Neutrophil (primary cell): ENCODE measurements around the gene PPDPF.

Experiments used
- H3K27ac ChIP-seq: fragments of 200-600 bp; sonication (generic); 2 replicates; pipeline ENCODE4 v1.5.1; 2016; ENCODE audit warnings: mild to moderate bottlenecking, moderate library complexity
- H3K27me3 ChIP-seq: fragments of 200-600 bp; sonication (generic); 2 replicates; pipeline ENCODE4 v1.6.0; 2016; ENCODE audit warnings: mild to moderate bottlenecking
- H3K36me3 ChIP-seq: fragments of 200-600 bp; sonication (generic); 2 replicates; pipeline ENCODE4 v1.5.1; 2017
- H3K4me1 ChIP-seq, 2 experiments: fragments of 200-600 bp in 1 of 2; sonication (generic) in 1 of 2; 1 replicate in 1 of 2; 2 replicates in 1 of 2; pipeline versions ENCODE4 v1.5.1 to v1.6.1; 2013 to 2016; ENCODE audit warnings: low read depth in 1 of 2, low read length in 1 of 2, mild to moderate bottlenecking in 1 of 2, moderate library complexity in 1 of 2; ENCODE audit not compliant: control insufficient read depth in 1 of 2, insufficient read depth in 1 of 2
- H3K4me3 ChIP-seq, 2 experiments: fragments of 200-600 bp in 1 of 2; sonication (generic) in 1 of 2; 1 replicate in 1 of 2; 2 replicates in 1 of 2; pipeline ENCODE4 v1.5.1; 2013 to 2016; ENCODE audit warnings: low read depth in 1 of 2, low read length in 1 of 2, mild to moderate bottlenecking in 1 of 2, moderate library complexity in 1 of 2
- H3K9me3 ChIP-seq: fragments of 200-600 bp; sonication (generic); 2 replicates; pipeline ENCODE4 v1.5.1; 2016
- CTCF ChIP-seq: fragments of 200-600 bp; sonication (generic); IDR thresholded peaks from 2 replicates; pipeline ENCODE4 v1.5.1; 2016; ENCODE audit warnings: antibody characterized with exemption

PPDPF gene

GRCh38 chr20:63561624-63562396 is 41.2 kb downstream of the PPDPF start:
- Histone ChIP-seq H3K9me3 (peaks cover 2% of the 10 kb centered on the region), H3K36me3 (peaks cover 100% of the 10 kb centered on the region), H3K27ac (no peak overlapping the region), H3K4me3 (no peak overlapping the region), H3K27me3 (peaks cover 11% of the 10 kb centered on the region), H3K4me1 (peaks cover 3 to 4% of the 10 kb centered on the region in 2 experiments)
- no peak for TF ChIP-seq CTCF

DNA sequence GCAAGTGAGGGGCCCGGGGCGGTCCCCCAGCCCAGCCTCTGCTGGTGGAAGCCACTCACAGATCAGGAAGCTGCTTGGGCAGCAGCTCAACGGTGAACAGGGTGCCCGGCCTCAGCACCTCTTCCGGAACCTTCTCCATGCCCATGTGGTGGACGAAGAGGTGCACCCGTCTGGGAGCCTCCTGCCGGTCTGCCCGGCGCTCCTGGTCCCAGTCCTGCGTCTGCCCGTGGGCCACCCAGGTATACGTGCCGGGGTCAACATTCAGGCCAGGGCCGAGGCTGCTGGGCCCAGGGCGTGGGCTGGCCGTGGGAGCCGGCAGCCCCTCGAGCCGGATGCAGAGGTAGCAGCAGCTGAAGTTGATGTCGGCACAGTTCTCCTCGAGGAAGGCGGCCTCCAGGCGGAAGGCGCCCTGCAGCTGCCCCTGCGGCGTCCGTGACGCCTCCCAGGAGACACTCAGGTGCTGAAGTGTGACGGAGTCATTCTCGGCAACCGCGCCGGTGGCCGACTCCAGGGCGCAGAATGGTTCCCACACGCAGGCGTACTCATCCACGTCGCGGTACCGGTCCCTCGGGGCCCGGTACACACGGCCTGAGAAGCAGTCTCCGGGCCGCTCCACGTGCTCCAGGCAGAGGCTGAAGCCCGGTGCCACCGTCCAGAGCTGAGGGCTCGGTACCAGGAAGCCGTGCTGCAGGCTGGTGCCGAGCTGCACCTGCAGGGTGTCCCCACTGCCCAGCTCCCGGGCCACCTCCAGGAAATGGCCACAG is 42.1 kb downstream of the PPDPF start:
- Histone ChIP-seq H3K9me3 (peaks cover 2% of the 10 kb centered on the region), H3K4me3 (no peak overlapping the region), H3K36me3 (peaks cover 98% of the 10 kb centered on the region), H3K4me1 (peaks cover 12% of the 10 kb centered on the region in 2 experiments), H3K27me3 (peaks cover 10% of the 10 kb centered on the region), H3K27ac (no peak overlapping the region)
- TF ChIP-seq CTCF: no peak

DNA sequence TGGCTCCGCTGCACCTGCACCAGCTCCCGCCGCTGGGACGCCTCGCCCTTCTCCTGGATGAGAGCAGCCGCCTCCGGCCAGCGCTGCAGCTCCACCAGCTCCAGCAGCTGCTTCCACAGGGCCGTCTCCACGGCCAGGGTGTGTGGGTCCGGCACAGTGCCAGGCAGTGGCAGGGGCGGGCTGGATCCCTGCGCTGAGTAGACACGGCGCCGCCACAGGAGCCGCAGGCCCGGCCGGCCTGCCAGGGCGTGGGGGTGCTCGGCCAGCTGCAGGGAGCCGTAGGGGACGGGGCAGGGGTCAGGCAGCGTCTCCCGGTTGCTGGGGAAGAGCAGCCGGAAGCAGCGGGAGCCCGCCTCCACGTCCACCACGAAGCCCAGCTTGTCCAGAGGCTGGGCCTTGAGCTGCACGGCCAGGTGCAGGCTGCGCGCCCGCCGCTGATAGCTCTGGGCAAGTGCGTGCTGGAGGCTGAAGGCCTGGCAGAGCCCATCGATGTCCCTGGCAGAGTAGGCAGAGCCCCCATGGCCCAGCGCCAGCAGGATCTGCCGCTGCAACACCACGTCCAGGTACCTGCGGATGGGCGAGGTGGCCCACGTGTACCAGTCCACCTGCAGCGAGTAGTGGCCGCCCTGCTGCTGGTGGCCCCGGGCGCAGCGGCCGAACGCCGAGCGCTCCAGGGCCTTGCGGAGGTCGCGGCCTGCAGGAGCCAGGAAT is 42.8 kb downstream of the PPDPF start:
- H3K4me1 ChIP-seq: peaks cover 19% of the 10 kb centered on the region in 2 experiments
- peaks cover 2% of the 10 kb centered on the region for H3K9me3 ChIP-seq
- peaks cover 10% of the 10 kb centered on the region for H3K27me3 ChIP-seq
- TF ChIP-seq CTCF: no peak
- no peak overlapping the region for H3K27ac ChIP-seq
- no peak overlapping the region for H3K4me3 ChIP-seq
- H3K36me3 ChIP-seq: peaks cover 94% of the 10 kb centered on the region

DNA sequence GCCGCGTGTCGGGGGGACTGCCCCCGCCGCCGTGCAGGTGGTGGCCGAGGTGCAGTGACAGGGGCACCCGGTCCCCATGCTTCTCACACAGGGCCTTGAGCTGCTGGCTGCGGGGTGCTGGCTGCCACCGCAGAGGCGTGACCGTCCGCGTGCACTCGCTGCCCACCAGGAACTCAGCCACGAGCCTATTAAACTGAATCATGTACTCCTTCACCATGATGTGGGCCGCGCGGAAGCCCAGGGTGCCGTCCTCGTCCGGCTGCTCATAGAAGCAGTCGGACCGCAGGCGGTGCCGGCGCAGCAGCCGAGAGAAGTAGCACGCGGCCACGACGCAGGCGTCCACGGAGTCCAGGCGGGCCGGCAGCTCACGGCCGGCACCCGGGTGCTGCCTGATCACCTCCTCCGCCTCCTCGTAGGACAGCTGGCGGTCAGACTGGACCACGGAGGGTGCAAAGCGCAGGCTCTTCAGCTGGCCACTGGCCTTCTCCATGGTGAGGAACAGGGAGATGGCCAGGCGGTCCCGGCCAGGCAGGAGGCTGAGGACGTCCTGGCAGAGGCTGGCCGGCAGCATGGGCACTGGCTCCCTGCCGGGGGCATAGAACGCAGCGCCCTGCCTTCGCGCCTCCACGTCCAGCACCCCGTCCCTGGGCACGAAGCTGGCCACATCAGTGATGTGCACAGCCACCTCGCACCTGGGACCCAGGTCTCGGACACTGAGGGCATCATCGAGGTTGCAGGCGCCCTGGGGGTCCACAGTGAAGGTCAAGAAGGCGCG is 43.7 kb downstream of the PPDPF start:
- Histone ChIP-seq H3K4me1 (peaks cover 27 to 28% of the 10 kb centered on the region in 2 experiments), H3K4me3 (no peak overlapping the region), H3K36me3 (peaks cover 94% of the 10 kb centered on the region), H3K27ac (no peak overlapping the region), H3K27me3 (peaks cover 10% of the 10 kb centered on the region), H3K9me3 (peaks cover 2% of the 10 kb centered on the region)
- TF ChIP-seq CTCF: no peak
